ENCODE data around the gene RUVBL2. TPM values are rescaled to one million over a fixed set of nuclear protein-coding genes. Genes with fewer than 3 reads are reported as not detected.
"Not testable (repeated sequence)": the region's sequence is repeated elsewhere in the genome, so short reads cannot be mapped to it uniquely, and the experiment has no call there.

RUVBL2 gene
- total and polyA plus RNA-seq, 7 donors: 36.6 to 98.8 (median 58.1) TPM

GRCh38 chr19:49016067-49016839 lies 22.6 kb downstream of the RUVBL2 start:
- no peak overlapping the region for H3K4me3 ChIP-seq
- DNase-seq: no peak
- WGBS, 2 donors: 93 to 97% methylated on average over 26 to 28 of the region's 29 CpGs
- H3K27me3 ChIP-seq: peaks cover 8 to 43% (median 31%) of the 10 kb centered on the region in 3 donors
- H3K9me3 ChIP-seq: no peaks in the 10 kb centered on the region
- H3K4me1 ChIP-seq: peaks cover 0 to 25% (median 24%) of the 10 kb centered on the region in 4 donors
- TF ChIP-seq CTCF (IDR thresholded peaks at IDR 0.05): no peak
- no peak for TF ChIP-seq POLR2AphosphoS5 (IDR thresholded peaks at IDR 0.05)
- no peak for TF ChIP-seq EP300 (IDR thresholded peaks at IDR 0.05)
- no peak for TF ChIP-seq POLR2A (IDR thresholded peaks at IDR 0.05)
- H3K36me3 ChIP-seq: peaks cover under 1 to 44% (median 11%) of the 10 kb centered on the region in 4 donors
- intact Hi-C loops (cut with DNase I): no loop called here
- H3K27ac ChIP-seq: no peak overlapping the region

GRCh38 chr19:49017041-49017665 lies 23.5 kb downstream of the RUVBL2 start, which contains the start of gene LHB:
LHB (minus strand) TSS chr19:49017091; CDS start chr19:49017081, 10 bp downstream.
- WGBS, 2 donors: 63 to 74% methylated on average over 17 of the region's 17 CpGs
- TF ChIP-seq CTCF (IDR thresholded peaks at IDR 0.05): no peak
- TF ChIP-seq EP300 (IDR thresholded peaks at IDR 0.05): no peak
- no peak for TF ChIP-seq POLR2AphosphoS5 (IDR thresholded peaks at IDR 0.05)
- TF ChIP-seq POLR2A (IDR thresholded peaks at IDR 0.05): no peak
- H3K9me3 ChIP-seq: no peaks in the 10 kb centered on the region
- DNase-seq: no peak
- H3K27me3 ChIP-seq: peaks cover 8 to 44% (median 31%) of the 10 kb centered on the region in 3 donors
- peaks cover 0 to 35% (median 2%) of the 10 kb centered on the region in 4 donors for H3K36me3 ChIP-seq
- intact Hi-C loops (cut with DNase I): no loop called here
- H3K4me1 ChIP-seq: peaks cover 0 to 25% (median 24%) of the 10 kb centered on the region in 4 donors
- peak within 1 kb of the TSS; percentile 14 to 50 (median 40) for H3K4me3 ChIP-seq
- no peak within 1 kb of the TSS for H3K27ac ChIP-seq

- peaks cover 0 to 28% (median 0%) of the 10 kb centered on the region in 4 donors for H3K36me3 ChIP-seq
- WGBS, 2 donors: 1% methylated on average over 62 of the region's 62 CpGs
- peaks cover 8 to 50% (median 31%) of the 10 kb centered on the region in 3 donors for H3K27me3 ChIP-seq
- no peak overlapping the region for H3K27ac ChIP-seq
- no peaks in the 10 kb centered on the region for H3K9me3 ChIP-seq
- peaks cover 0 to 25% (median 24%) of the 10 kb centered on the region in 4 donors for H3K4me1 ChIP-seq
- intact Hi-C loops (cut with DNase I): no loop called here
- no peak for DNase-seq
- TF ChIP-seq EP300 (IDR thresholded peaks at IDR 0.05) (no peak), POLR2A (IDR thresholded peaks at IDR 0.05) (no peak), POLR2AphosphoS5 (IDR thresholded peaks at IDR 0.05) (no peak), CTCF (IDR thresholded peaks at IDR 0.05) (peak in 2 of 4 experiments; percentile 10 to 45)
- peak overlapping the region; percentile 14 to 50 (median 40) for H3K4me3 ChIP-seq
Observed at GRCh38 chr19:49017666-49018351, 24.1 kb downstream of the RUVBL2 start.

GRCh38 chr19:49018388-49019241 lies 24.9 kb downstream of the RUVBL2 start:
- Histone ChIP-seq H3K36me3 (peaks cover 0 to 26% (median 0%) of the 10 kb centered on the region in 4 donors), H3K4me1 (peaks cover 0 to 25% (median 24%) of the 10 kb centered on the region in 4 donors), H3K4me3 (peak overlapping the region; percentile 14 to 50 (median 40)), H3K27me3 (peaks cover 8 to 50% (median 31%) of the 10 kb centered on the region in 3 donors)
- DNase-seq; intact Hi-C loops (cut with DNase I); H3K27ac ChIP-seq; H3K9me3 ChIP-seq: not testable (repeated sequence)
- 1 to 6% methylated on average over 50 of the region's 50 CpGs for WGBS, 2 donors
